Activated CD4-positive, alpha-beta T cell treated with anti-CD3 and anti-CD28 coated beads for 36 hours (primary cell): Measurements from ENCODE around the gene GALNT13. TPM values are rescaled to one million over a fixed set of nuclear protein-coding genes. Genes with fewer than 3 reads are reported as not detected.

Source experiments
- ATAC-seq: fragments of 200-7000 bp; cut with Tn5 transposase; one replicate; pipeline ENCODE4 v1.10.0; 2021; ENCODE audit warnings: mild to moderate bottlenecking, moderate library complexity
- CTCF ChIA-PET: fragments of 350-600 bp; sonication (Branson Sonifier 250); formaldehyde crosslinking; loops from one replicate; lab custom pipeline; 2021; ENCODE audit warnings: antibody characterized with exemption; lab: Charles Lee
- POLR2A ChIA-PET: fragments of 350-600 bp; sonication (Branson Sonifier 250); formaldehyde crosslinking; loops from one replicate; lab custom pipeline; 2021; ENCODE audit warnings: antibody characterized with exemption, inconsistent platforms; lab: Charles Lee
- DNase-seq: peaks from one replicate; pipeline ENCODE4 v3.0.0-alpha.2; 2020
- H3K27ac Mint-ChIP-seq: one replicate; pipeline ENCODE4 v1.8.0; 2021; ENCODE audit warnings: mixed read lengths
- H3K27me3 Mint-ChIP-seq: one replicate; pipeline ENCODE4 v1.8.0; 2021; ENCODE audit warnings: mixed read lengths
- H3K36me3 Mint-ChIP-seq: one replicate; pipeline ENCODE4 v1.8.0; 2021; ENCODE audit warnings: low read depth, mixed read lengths
- H3K4me1 Mint-ChIP-seq: one replicate; pipeline ENCODE4 v1.8.0; 2021; ENCODE audit warnings: mixed read lengths
- H3K4me3 Mint-ChIP-seq: one replicate; pipeline ENCODE4 v1.8.0; 2021; ENCODE audit warnings: mild to moderate bottlenecking, moderate library complexity, mixed read lengths
- H3K9me3 Mint-ChIP-seq: one replicate; pipeline ENCODE4 v1.8.0; 2021; ENCODE audit warnings: low read depth, mixed read lengths
- intact Hi-C, 2 experiments: fragments of 100-400 bp; cut with DNase I in 1 of 2; cut with micrococcal nuclease in 1 of 2; formaldehyde crosslinking; loops; one replicate each; pipeline versions ENCODE4 v1.14.2 to v1.15.1; 2022 to 2024; cut with DNase I, micrococcal nuclease
- total RNA-seq, 2 experiments: library from RNA; stranded (reverse); gene quantifications; one replicate each; pipeline ENCODE4 v1.2.3, GENCODE V29; 2021

GALNT13 gene
- total RNA-seq, 2 experiments from 2014 or later, result not detected

GRCh38 chr2:154194909-154195643 lies 323.4 kb downstream of the GALNT13 start:
- DNase-seq (no peak), ATAC-seq (no peak)
- intact Hi-C loops, result no loop called here
- POLR2A ChIA-PET, result no interaction called here
- Mint-ChIP-seq H3K9me3 (peaks cover 6% of the 10 kb centered on the region), H3K27me3 (no peaks in the 10 kb centered on the region), H3K27ac (no peak overlapping the region), H3K4me1 (no peaks in the 10 kb centered on the region), H3K36me3 (no peaks in the 10 kb centered on the region), H3K4me3 (no peak overlapping the region)
- CTCF ChIA-PET, result no interaction called here

GRCh38 chr2:154195644-154196195 lies 324.0 kb downstream of the GALNT13 start:
- Mint-ChIP-seq H3K27me3 (no peaks in the 10 kb centered on the region), H3K9me3 (peaks cover 6% of the 10 kb centered on the region), H3K27ac (no peak overlapping the region), H3K36me3 (no peaks in the 10 kb centered on the region), H3K4me3 (no peak overlapping the region), H3K4me1 (no peaks in the 10 kb centered on the region)
- DNase-seq (no peak), ATAC-seq (no peak)
- ChIA-PET POLR2A (no interaction called here), CTCF (interaction anchor here (0.7 kb wide), 1 partner anchor 10 kb away, joined by 3 read pairs; no protein-coding TSS in a partner anchor)
- intact Hi-C loops, result no loop called here

- CTCF ChIA-PET, result interaction anchor here (0.7 kb wide), 1 partner anchor 117 kb away, joined by 4 read pairs; no protein-coding TSS in a partner anchor
- Mint-ChIP-seq H3K27me3 (no peaks in the 10 kb centered on the region), H3K9me3 (peaks cover 6% of the 10 kb centered on the region), H3K4me3 (no peak overlapping the region), H3K36me3 (no peaks in the 10 kb centered on the region), H3K4me1 (no peaks in the 10 kb centered on the region), H3K27ac (no peak overlapping the region)
- DNase-seq, result no peak
- POLR2A ChIA-PET, result no interaction called here
- intact Hi-C loops, result no loop called here
- no peak for ATAC-seq
These were observed 327.1 kb downstream of the GALNT13 start for GRCh38 chr2:154198866-154199265.

- CTCF ChIA-PET, result no interaction called here
- H3K4me1 Mint-ChIP-seq, result no peaks in the 10 kb centered on the region
These were observed 331.5 kb downstream of the GALNT13 start for GRCh38 chr2:154203206-154203605.

GRCh38 chr2:154203902-154204301 lies 332.2 kb downstream of the GALNT13 start:
- Mint-ChIP-seq H3K4me1 (no peaks in the 10 kb centered on the region), H3K27ac (no peak overlapping the region), H3K9me3 (peaks cover 2% of the 10 kb centered on the region), H3K36me3 (no peaks in the 10 kb centered on the region), H3K4me3 (no peak overlapping the region), H3K27me3 (no peaks in the 10 kb centered on the region)
- DNase-seq (no peak), ATAC-seq (no peak)
- ChIA-PET CTCF (no interaction called here), POLR2A (interaction anchor here (0.6 kb wide), 1 partner anchor 21 kb away, joined by 4 read pairs; no protein-coding TSS in a partner anchor)
- intact Hi-C loops, result no loop called here

More at GRCh38 chr2:154203206-154203605, 331.5 kb downstream of the GALNT13 start:
- ATAC-seq (no peak), DNase-seq (no peak)
- peaks cover 2% of the 10 kb centered on the region for H3K9me3 Mint-ChIP-seq
- H3K4me3 Mint-ChIP-seq, result no peak overlapping the region
- intact Hi-C loops, result no loop called here
- no peak overlapping the region for H3K27ac Mint-ChIP-seq
- POLR2A ChIA-PET, result no interaction called here
- no peaks in the 10 kb centered on the region for H3K27me3 Mint-ChIP-seq
- H3K36me3 Mint-ChIP-seq, result no peaks in the 10 kb centered on the region

GRCh38 chr2:154207288-154208047 lies 335.7 kb downstream of the GALNT13 start:
- ChIA-PET POLR2A (no interaction called here), CTCF (no interaction called here)
- no peak for DNase-seq
- H3K27ac Mint-ChIP-seq, result no peak overlapping the region
- peaks cover 3% of the 10 kb centered on the region for H3K9me3 Mint-ChIP-seq
- no peak for ATAC-seq
- no peaks in the 10 kb centered on the region for H3K4me1 Mint-ChIP-seq
- H3K36me3 Mint-ChIP-seq, result no peaks in the 10 kb centered on the region
- no peak overlapping the region for H3K4me3 Mint-ChIP-seq
- intact Hi-C loops, result no loop called here
- no peaks in the 10 kb centered on the region for H3K27me3 Mint-ChIP-seq

GRCh38 chr2:154223726-154224125 lies 352.0 kb downstream of the GALNT13 start:
- no peaks in the 10 kb centered on the region for H3K9me3 Mint-ChIP-seq
- ChIA-PET CTCF (no interaction called here), POLR2A (no interaction called here)
- no peak overlapping the region for H3K27ac Mint-ChIP-seq
- DNase-seq (no peak), ATAC-seq (no peak)
- intact Hi-C loops, result no loop called here
- no peak overlapping the region for H3K4me3 Mint-ChIP-seq
- H3K36me3 Mint-ChIP-seq, result no peaks in the 10 kb centered on the region
- no peaks in the 10 kb centered on the region for H3K27me3 Mint-ChIP-seq
- H3K4me1 Mint-ChIP-seq, result no peaks in the 10 kb centered on the region

GRCh38 chr2:154226931-154227330 lies 355.2 kb downstream of the GALNT13 start:
- Mint-ChIP-seq H3K27ac (no peak overlapping the region), H3K36me3 (no peaks in the 10 kb centered on the region), H3K4me3 (no peak overlapping the region), H3K4me1 (no peaks in the 10 kb centered on the region), H3K9me3 (no peaks in the 10 kb centered on the region), H3K27me3 (no peaks in the 10 kb centered on the region)
- ChIA-PET POLR2A (no interaction called here), CTCF (no interaction called here)
- DNase-seq, result no peak
- intact Hi-C loops, result no loop called here
- ATAC-seq, result no peak

GRCh38 chr2:154228566-154229280 lies 357.0 kb downstream of the GALNT13 start:
- ATAC-seq (no peak), DNase-seq (no peak)
- H3K4me3 Mint-ChIP-seq, result no peak overlapping the region
- no peak overlapping the region for H3K27ac Mint-ChIP-seq
- intact Hi-C loops, result no loop called here
- no peaks in the 10 kb centered on the region for H3K27me3 Mint-ChIP-seq
- no peaks in the 10 kb centered on the region for H3K36me3 Mint-ChIP-seq
- no peaks in the 10 kb centered on the region for H3K9me3 Mint-ChIP-seq
- ChIA-PET POLR2A (no interaction called here), CTCF (no interaction called here)
- H3K4me1 Mint-ChIP-seq, result no peaks in the 10 kb centered on the region

- DNase-seq, result no peak
- POLR2A ChIA-PET, result no interaction called here
- CTCF ChIA-PET, result no interaction called here
- Mint-ChIP-seq H3K9me3 (no peaks in the 10 kb centered on the region), H3K27me3 (no peaks in the 10 kb centered on the region), H3K4me1 (no peaks in the 10 kb centered on the region), H3K27ac (no peak overlapping the region), H3K4me3 (no peak overlapping the region), H3K36me3 (no peaks in the 10 kb centered on the region)
- intact Hi-C loops, result no loop called here
- no peak for ATAC-seq
These were observed 358.2 kb downstream of the GALNT13 start for GRCh38 chr2:154229966-154230365.

GRCh38 chr2:154231021-154231420 lies 359.3 kb downstream of the GALNT13 start:
- CTCF ChIA-PET, result no interaction called here
- no peak overlapping the region for H3K27ac Mint-ChIP-seq
- no peaks in the 10 kb centered on the region for H3K36me3 Mint-ChIP-seq
- no peaks in the 10 kb centered on the region for H3K9me3 Mint-ChIP-seq
- H3K4me1 Mint-ChIP-seq, result no peaks in the 10 kb centered on the region
- H3K27me3 Mint-ChIP-seq, result no peaks in the 10 kb centered on the region
- POLR2A ChIA-PET, result no interaction called here
- H3K4me3 Mint-ChIP-seq, result no peak overlapping the region
- ATAC-seq, result no peak
- intact Hi-C loops, result no loop called here
- no peak for DNase-seq
